Activated T-cell treated with anti-CD3 and anti-CD28 coated beads, Interleukin-2, amount 50 U/mL, for 72 hours (primary cell): Measurements from ENCODE around the gene SDHC. TPM values are rescaled to one million over a fixed set of nuclear protein-coding genes. Genes with fewer than 3 reads are reported as not detected.
A peak's percentile ranks its signal among the peaks of the same experiment; 100 is the strongest.
"Not testable (repeated sequence)": the region's sequence is repeated elsewhere in the genome, so short reads cannot be mapped to it uniquely, and the experiment has no call there.

ENCODE experiments used
- ATAC-seq, 2 donors: fragments of 150-1000 bp; cut with Tn5 transposase; replicated peaks in 1 of 2; 2 replicates each; pipeline ENCODE4 v1.10.0; 2021; ENCODE audit warnings: moderate library complexity in 2 of 2, mild to moderate bottlenecking in 1 of 2
- DNase-seq, 2 donors: peaks; one replicate each; pipeline ENCODE4 v3.0.0; 2021 to 2022; ENCODE audit warnings: mixed read lengths in 1 of 2
- H3K27ac Mint-ChIP-seq: one replicate; pipeline ENCODE4 v1.8.0; 2022; ENCODE audit warnings: mild to moderate bottlenecking, moderate library complexity, mixed read lengths
- H3K27me3 Mint-ChIP-seq: one replicate; pipeline ENCODE4 v1.8.0; 2022; ENCODE audit warnings: low read depth, mixed read lengths
- H3K36me3 Mint-ChIP-seq, 2 donors: one replicate each; pipeline ENCODE4 v1.8.0; 2022; ENCODE audit warnings: mixed read lengths in 2 of 2, mild to moderate bottlenecking in 1 of 2; ENCODE audit not compliant: insufficient read depth in 2 of 2
- H3K4me1 Mint-ChIP-seq: one replicate; pipeline ENCODE4 v1.8.0; 2022; ENCODE audit warnings: low read depth, mixed read lengths
- H3K4me3 Mint-ChIP-seq, 2 donors: one replicate each; pipeline ENCODE4 v1.8.0; 2022; ENCODE audit warnings: mild to moderate bottlenecking in 2 of 2, mixed read lengths in 2 of 2, moderate library complexity in 2 of 2
- H3K9me3 Mint-ChIP-seq, 2 donors: one replicate each; pipeline ENCODE4 v1.8.0; 2022; ENCODE audit warnings: mixed read lengths in 2 of 2
- total RNA-seq, 2 donors: library from RNA; stranded (reverse); gene quantifications; one replicate each; pipeline ENCODE4 v1.2.3, GENCODE V29; 2022

The SDHC gene
- total RNA-seq, 2 donors from 2014 or later, result 140 to 141 TPM

DNA sequence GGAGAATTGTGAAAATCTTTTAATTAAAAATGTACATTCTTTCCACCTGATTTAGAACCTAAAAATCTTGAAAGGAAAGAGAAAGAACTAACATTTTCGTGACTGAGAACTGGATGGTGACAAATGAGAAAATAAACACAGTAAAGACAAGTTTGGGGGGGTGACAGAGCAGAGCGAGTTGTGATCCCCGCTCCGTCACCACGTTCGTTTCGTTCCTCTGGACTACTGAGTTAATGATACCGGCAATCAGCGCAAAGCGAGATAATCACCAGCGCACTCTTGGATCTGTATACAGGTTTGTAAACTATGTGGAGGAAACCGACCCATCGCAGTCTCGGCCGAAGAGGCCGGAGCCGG is 84.7 kb downstream of the SDHC start:
- Mint-ChIP-seq H3K36me3 (peaks cover 9 to 10% of the 10 kb centered on the region in 2 donors), H3K9me3 (peaks cover 0 to 4% of the 10 kb centered on the region in 2 donors), H3K4me3 (peak overlapping the region; percentile 89 to 96), H3K27me3 (peaks cover 5% of the 10 kb centered on the region), H3K4me1 (peaks cover 36% of the 10 kb centered on the region), H3K27ac (peak overlapping the region; percentile 100)
- ATAC-seq (peak in 1 of 2 donors; percentile 20), DNase-seq (no peak)

- peaks cover 0 to 4% of the 10 kb centered on the region in 2 donors for H3K9me3 Mint-ChIP-seq
- H3K36me3 Mint-ChIP-seq, result peaks cover 10% of the 10 kb centered on the region in 2 donors
- peaks cover 10% of the 10 kb centered on the region for H3K27me3 Mint-ChIP-seq
- DNase-seq (peak; percentile 90 to 91), ATAC-seq (peak; percentile 83 to 87)
- H3K4me3 Mint-ChIP-seq, result peak overlapping the region; percentile 89 to 96
- H3K4me1 Mint-ChIP-seq, result peaks cover 42% of the 10 kb centered on the region
- H3K27ac Mint-ChIP-seq, result peak overlapping the region; percentile 100
Observed at GRCh38 chr1:161399257-161399998, 85.2 kb downstream of the SDHC start.

GRCh38 chr1:161402446-161402845 is 88.3 kb downstream of the SDHC start:
- Mint-ChIP-seq H3K27ac (no peak overlapping the region), H3K36me3 (peaks cover 10% of the 10 kb centered on the region in 2 donors), H3K4me3 (peak overlapping the region in 1 of 2 donors; percentile 7), H3K27me3 (peaks cover 10% of the 10 kb centered on the region), H3K9me3 (peaks cover 0 to 4% of the 10 kb centered on the region in 2 donors), H3K4me1 (peaks cover 44% of the 10 kb centered on the region)
- ATAC-seq, result no peak
- no peak for DNase-seq

GRCh38 chr1:161404051-161404597 is 89.9 kb downstream of the SDHC start:
- Mint-ChIP-seq H3K27me3 (peaks cover 10% of the 10 kb centered on the region), H3K4me3 (peak overlapping the region; percentile 46 to 60), H3K27ac (no peak overlapping the region), H3K9me3 (peaks cover 0 to 4% of the 10 kb centered on the region in 2 donors), H3K36me3 (peaks cover 9 to 10% of the 10 kb centered on the region in 2 donors), H3K4me1 (peaks cover 45% of the 10 kb centered on the region)
- ATAC-seq (no peak), DNase-seq (no peak)

GRCh38 chr1:161406551-161406950 is 92.4 kb downstream of the SDHC start:
- not testable (repeated sequence) for H3K9me3 Mint-ChIP-seq, H3K27me3 Mint-ChIP-seq, H3K4me3 Mint-ChIP-seq, DNase-seq, ATAC-seq, H3K27ac Mint-ChIP-seq, H3K36me3 Mint-ChIP-seq
- peaks cover 37% of the 10 kb centered on the region for H3K4me1 Mint-ChIP-seq

DNA sequence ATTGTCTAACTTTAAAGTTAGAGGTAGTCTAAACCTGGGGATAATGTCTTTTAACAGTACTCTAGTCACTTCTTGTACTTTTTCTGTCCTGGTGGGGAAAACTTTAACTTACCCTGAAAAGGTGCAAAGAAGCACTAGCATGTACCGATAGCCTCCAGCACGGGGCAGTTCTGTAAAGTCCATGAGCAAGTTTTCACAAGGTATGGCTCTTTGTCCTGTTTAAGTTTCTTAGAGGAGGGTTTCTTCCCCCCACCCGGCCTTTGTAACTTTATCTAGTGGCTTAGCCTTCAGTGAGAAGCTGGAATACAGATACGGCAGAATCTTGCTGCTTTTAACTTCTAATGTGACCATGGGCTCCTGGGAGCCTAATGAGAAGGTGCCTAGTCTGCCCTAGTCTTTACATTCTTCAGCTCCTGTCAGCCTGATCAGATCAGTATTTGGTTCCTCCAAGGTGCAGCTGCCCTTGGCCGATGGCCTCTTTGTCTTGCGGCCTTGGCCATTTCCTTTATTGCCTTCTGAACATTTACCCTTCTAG is 93.3 kb downstream of the SDHC start:
- no peak for DNase-seq
- peaks cover 0 to 1% of the 10 kb centered on the region in 2 donors for H3K36me3 Mint-ChIP-seq
- H3K9me3 Mint-ChIP-seq, result no peaks in the 10 kb centered on the region
- peaks cover 37% of the 10 kb centered on the region for H3K4me1 Mint-ChIP-seq
- no peak overlapping the region for H3K4me3 Mint-ChIP-seq
- ATAC-seq, result no peak
- peaks cover 10% of the 10 kb centered on the region for H3K27me3 Mint-ChIP-seq
- no peak overlapping the region for H3K27ac Mint-ChIP-seq

DNA sequence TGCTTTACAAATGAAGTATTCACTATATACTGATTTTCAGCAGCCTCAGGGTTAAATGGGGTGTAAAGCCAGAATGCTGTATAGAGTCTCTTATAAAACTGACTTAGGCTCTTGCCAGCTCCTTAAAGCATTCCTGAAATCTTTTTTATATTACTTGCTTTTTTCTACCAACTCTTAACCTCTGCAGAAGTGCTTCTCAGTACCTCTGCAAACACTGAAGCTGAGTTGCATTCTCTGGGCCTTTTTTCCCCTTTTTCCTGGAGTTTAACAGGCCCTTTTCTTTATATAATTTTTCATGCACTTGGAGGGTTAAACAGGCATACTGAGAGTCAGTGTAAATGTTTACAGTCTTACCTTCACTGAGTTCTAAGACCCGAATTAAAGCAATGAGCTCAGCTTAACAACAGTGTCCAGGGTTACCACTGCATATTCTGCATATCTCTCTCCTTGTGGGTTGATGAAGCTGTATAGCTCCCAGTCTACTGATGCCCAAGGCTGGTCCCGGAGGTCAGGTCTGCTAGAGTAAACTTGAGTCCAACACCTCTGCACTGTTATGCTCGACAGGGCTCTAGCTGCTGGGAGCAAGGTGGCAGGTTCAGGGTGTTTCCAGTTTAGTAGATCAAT is 94.4 kb downstream of the SDHC start:
- Mint-ChIP-seq H3K4me3 (peak overlapping the region in 1 of 2 donors; percentile 10), H3K27ac (no peak overlapping the region), H3K4me1 (peaks cover 37% of the 10 kb centered on the region), H3K27me3 (peaks cover 8% of the 10 kb centered on the region), H3K9me3 (no peaks in the 10 kb centered on the region), H3K36me3 (peaks cover 0 to 1% of the 10 kb centered on the region in 2 donors)
- no peak for DNase-seq
- ATAC-seq, result no peak

DNA sequence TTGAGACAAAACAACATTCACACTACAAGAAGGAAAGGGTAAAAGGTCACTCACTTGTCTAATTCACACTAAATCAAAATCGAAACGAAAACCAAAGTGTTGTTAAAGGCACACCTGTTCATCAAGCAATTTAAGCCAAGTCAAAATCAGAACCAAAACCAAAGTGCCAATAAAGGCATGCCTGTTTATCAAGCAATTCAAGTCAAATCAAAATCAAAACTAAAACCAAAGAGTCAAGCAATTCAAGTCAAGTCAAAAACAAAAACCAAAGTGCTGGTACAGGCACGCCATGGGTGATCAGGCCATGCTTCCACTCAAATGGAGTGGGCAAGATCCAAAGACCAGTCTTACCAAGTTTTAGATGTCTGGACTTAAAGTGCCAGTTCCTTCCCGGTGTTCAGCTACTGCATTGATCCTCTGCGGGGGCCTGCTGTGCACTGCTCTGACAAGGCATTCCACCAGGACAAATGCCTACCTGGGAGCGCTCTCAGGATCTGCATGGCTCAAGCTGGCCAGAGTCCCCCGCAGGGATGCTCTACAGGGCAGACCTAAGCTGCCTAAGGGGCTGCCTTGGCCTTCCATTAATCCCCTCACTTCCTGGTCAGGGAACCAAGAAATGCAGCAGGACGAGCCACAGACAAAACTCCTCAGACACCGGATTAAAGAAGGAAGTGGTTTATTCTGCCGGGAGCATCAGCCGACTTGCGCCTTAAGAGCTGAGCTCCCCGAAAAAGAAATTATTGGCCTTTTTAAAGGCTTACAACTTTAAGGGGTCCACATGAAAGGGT is 95.9 kb downstream of the SDHC start:
- H3K36me3 Mint-ChIP-seq, H3K9me3 Mint-ChIP-seq, H3K27me3 Mint-ChIP-seq: not testable (repeated sequence)
- ATAC-seq (peak; percentile 65 to 91), DNase-seq (peak; percentile 21 to 28)
- H3K4me1 Mint-ChIP-seq, result peaks cover 26% of the 10 kb centered on the region
- peak overlapping the region; percentile 49 to 69 for H3K4me3 Mint-ChIP-seq
- H3K27ac Mint-ChIP-seq, result peak overlapping the region; percentile 69

DNA sequence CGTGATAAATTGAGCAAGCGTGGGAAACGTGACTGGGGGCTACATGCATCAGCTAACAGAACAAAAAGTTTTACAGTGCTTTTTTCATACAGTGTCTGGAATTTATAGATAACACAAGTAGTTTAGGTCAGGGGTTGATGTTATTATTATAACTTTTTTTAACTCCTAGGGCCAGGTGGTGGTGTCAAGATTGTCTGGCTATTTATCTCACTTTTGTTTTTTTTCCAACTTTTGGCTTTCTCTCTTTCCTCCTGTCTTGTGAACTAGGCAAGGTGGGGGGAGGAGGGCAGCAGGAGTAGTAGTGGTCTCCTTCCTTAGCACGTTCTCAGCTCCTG is 96.4 kb downstream of the SDHC start:
- not testable (repeated sequence) for DNase-seq, H3K27me3 Mint-ChIP-seq, ATAC-seq, H3K27ac Mint-ChIP-seq, H3K36me3 Mint-ChIP-seq, H3K9me3 Mint-ChIP-seq
- Mint-ChIP-seq H3K4me3 (peak overlapping the region; percentile 49 to 69), H3K4me1 (peaks cover 26% of the 10 kb centered on the region)

Other genes starting within 250 kb of the SDHC start
- 100 to 1,000 TPM; 192 to 198 TPM for gene ARHGAP30, start 244.5 kb upstream of the SDHC start, total RNA-seq
- gene NECTIN4, start 224.8 kb upstream of the SDHC start, total RNA-seq, result under 1 TPM in 1 of 2 donors, not detected in 1; 0.31 TPM
- 1 to 10 TPM; 5.7 to 7.1 TPM for gene KLHDC9, start 216.0 kb upstream of the SDHC start, total RNA-seq
- gene PFDN2, start 196.3 kb upstream of the SDHC start, total RNA-seq, result 100 to 1,000 TPM; 117 to 122 TPM
- 10 to 100 TPM; 82.0 to 87.2 TPM for gene NIT1, start 196.3 kb upstream of the SDHC start, total RNA-seq
- 10 to 100 TPM; 49.8 to 51.3 TPM for gene DEDD, start 181.7 kb upstream of the SDHC start, total RNA-seq
- 10 to 100 TPM; 91.4 to 97.9 TPM for gene UFC1, start 160.4 kb upstream of the SDHC start, total RNA-seq
- 10 to 100 TPM; 36.0 to 46.4 TPM for gene USP21, start 154.9 kb upstream of the SDHC start, total RNA-seq
- 10 to 100 TPM; 35.3 to 45.9 TPM for gene PPOX, start 148.0 kb upstream of the SDHC start, total RNA-seq
- gene B4GALT3, start 136.9 kb upstream of the SDHC start, total RNA-seq, result 10 to 100 TPM; 55.9 to 56.5 TPM
- 1 to 10 TPM; 4.0 to 7.7 TPM for gene ADAMTS4, start 115.3 kb upstream of the SDHC start, total RNA-seq
- gene NDUFS2, start 112.0 kb upstream of the SDHC start, total RNA-seq, result 100 to 1,000 TPM; 108 to 114 TPM
- 1 to 10 TPM; 1.8 to 3.7 TPM for gene FCER1G, start 99.1 kb upstream of the SDHC start, total RNA-seq
- gene APOA2, start 90.8 kb upstream of the SDHC start, total RNA-seq, result not detected
- gene TOMM40L, start 88.3 kb upstream of the SDHC start, total RNA-seq, result 10 to 100 TPM; 10.3 to 14.6 TPM
- not detected for gene NR1I3, start 76.2 kb upstream of the SDHC start, total RNA-seq
- 1 to 10 TPM in 1 of 2 donors, under 1 TPM in 1; 0.55 to 1.2 TPM for gene PCP4L1, start 55.6 kb upstream of the SDHC start, total RNA-seq
- gene MPZ, start 4.4 kb upstream of the SDHC start, total RNA-seq, result 1 to 10 TPM; 5.5 to 8.5 TPM
- under 1 TPM in 1 of 2 donors, not detected in 1; 0.76 TPM for gene CFAP126, start 53.5 kb downstream of the SDHC start, total RNA-seq
- under 1 TPM; 0.43 to 0.88 TPM for gene FCGR2A, start 191.1 kb downstream of the SDHC start, total RNA-seq
- under 1 TPM; 0.24 to 0.53 TPM for gene HSPA6, start 210.2 kb downstream of the SDHC start, total RNA-seq
- 1 to 10 TPM in 1 of 2 donors, under 1 TPM in 1; 0.38 to 1.5 TPM for gene FCGR3A, start 235.4 kb downstream of the SDHC start, total RNA-seq